Measurements from ENCODE around the gene RAD52.

RAD52 gene

DNA sequence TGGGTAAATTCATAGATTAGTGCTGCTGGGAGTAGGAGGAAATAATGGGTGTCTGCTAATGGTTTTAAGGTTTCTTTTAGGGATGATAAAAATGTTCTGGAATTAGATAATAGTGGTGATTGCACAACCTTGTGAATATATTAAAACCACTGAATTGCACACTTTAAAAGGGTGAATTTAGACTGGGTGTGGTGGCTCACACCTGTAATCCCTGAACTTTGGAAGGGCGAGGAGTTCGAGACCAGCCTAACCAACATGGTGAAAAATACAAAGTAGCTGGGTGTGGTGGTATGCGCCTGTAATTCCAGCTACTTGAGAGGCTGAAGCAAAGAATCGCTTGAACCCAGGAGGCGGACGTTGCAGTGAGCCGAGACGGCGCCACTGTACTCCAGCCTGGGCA is 1.3 kb downstream of the RAD52 start:
- DNase-seq = no peak
- Histone ChIP-seq H3K27ac (peak overlapping the region; percentile 85 to 90), H3K4me1 (peaks cover 0 to 27% (median 9%) of the 10 kb centered on the region in 4 donors), H3K4me3 (peak overlapping the region; percentile 84), H3K36me3 (peaks cover 0 to 6% (median 6%) of the 10 kb centered on the region in 3 donors), H3K27me3 (no peaks in the 10 kb centered on the region), H3K9me3 (no peaks in the 10 kb centered on the region)
- intact Hi-C loops (cut with DNase I; ENCODE audit: low total_unique reads) = loop anchor here (5.0 kb wide), 1 partner anchor 381 kb away; no protein-coding TSS in a partner anchor
- no peak for TF ChIP-seq CTCF (IDR thresholded peaks at IDR 0.05)

DNA sequence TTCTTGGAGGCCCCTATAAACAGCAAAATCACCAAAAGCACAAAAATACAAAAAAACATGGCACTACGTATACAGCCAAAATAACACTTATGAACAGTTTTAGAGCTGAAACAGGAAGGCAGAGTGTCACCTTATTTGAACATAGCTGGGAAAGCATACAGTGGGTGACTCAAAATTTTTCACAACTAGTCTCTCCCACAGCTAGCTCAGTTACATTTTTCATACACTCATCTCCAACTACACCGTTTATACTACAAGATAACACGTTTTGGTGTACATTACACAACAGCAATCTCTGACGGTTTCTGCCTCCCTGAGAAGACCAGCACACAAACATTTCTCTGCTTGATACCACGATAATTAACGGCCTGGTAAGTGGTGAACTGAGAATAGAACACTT is 2.9 kb downstream of the RAD52 start:
- Histone ChIP-seq H3K4me1 (peaks cover 0 to 27% (median 9%) of the 10 kb centered on the region in 4 donors), H3K27ac (no peak overlapping the region), H3K4me3 (no peak overlapping the region), H3K36me3 (peaks cover 0 to 9% (median 6%) of the 10 kb centered on the region in 3 donors), H3K27me3 (no peaks in the 10 kb centered on the region), H3K9me3 (no peaks in the 10 kb centered on the region)
- intact Hi-C loops (cut with DNase I; ENCODE audit: low total_unique reads) = loop anchor here (5.0 kb wide), 1 partner anchor 379 kb away; no protein-coding TSS in a partner anchor
- no peak for TF ChIP-seq CTCF (IDR thresholded peaks at IDR 0.05)
- DNase-seq = no peak

DNA sequence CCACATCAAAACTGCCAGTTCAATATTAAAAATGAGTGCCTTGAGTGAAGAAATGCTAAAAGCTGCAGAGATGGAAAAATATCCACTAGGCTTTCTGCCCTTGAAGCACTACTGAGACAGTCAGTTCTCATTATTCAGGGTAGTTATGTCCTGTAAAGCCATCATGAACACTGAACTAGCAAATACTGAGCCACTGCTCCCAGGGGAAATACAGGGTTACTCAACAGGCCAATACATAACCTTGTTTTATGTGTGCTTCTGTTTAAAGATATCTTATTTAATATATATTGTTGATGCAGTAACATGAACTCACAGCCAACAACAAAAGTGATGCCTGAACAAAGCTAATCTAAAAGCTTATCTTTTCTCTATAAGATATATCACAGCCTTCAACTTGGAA is 3.3 kb downstream of the RAD52 start:
- no peaks in the 10 kb centered on the region for H3K27me3 ChIP-seq
- intact Hi-C loops (cut with DNase I; ENCODE audit: low total_unique reads) = loop anchor here (5.0 kb wide), 1 partner anchor 379 kb away; no protein-coding TSS in a partner anchor
- TF ChIP-seq CTCF (IDR thresholded peaks at IDR 0.05) = no peak
- H3K4me3 ChIP-seq = no peak overlapping the region
- no peak for DNase-seq
- peaks cover 0 to 27% (median 9%) of the 10 kb centered on the region in 4 donors for H3K4me1 ChIP-seq
- peaks cover 0 to 9% (median 6%) of the 10 kb centered on the region in 3 donors for H3K36me3 ChIP-seq
- no peak overlapping the region for H3K27ac ChIP-seq
- no peaks in the 10 kb centered on the region for H3K9me3 ChIP-seq

DNA sequence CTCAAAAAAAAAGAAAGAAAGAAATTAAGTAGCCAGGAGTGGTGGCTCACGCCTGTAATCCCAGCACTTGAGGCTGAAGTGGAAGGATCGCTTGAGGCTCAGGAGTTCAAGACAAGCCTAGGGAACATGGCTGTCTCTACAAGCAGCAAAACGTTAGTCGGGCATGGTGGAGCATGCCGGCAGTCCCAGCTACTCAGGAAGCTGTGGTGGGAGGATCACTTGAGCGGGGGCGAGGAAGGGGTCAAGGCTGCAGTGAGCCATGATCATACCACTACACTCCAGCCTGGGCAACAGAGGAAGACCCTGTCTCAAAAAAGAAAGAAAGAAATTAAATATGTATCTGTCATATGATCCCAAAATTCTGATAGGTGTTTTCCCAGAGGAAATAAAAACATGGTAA is 5.3 kb downstream of the RAD52 start:
- intact Hi-C loops (cut with DNase I; ENCODE audit: low total_unique reads) = no loop called here
- no peaks in the 10 kb centered on the region for H3K9me3 ChIP-seq
- H3K36me3 ChIP-seq = peaks cover 0 to 19% (median 18%) of the 10 kb centered on the region in 3 donors
- no peak overlapping the region for H3K27ac ChIP-seq
- TF ChIP-seq CTCF (IDR thresholded peaks at IDR 0.05) = no peak
- DNase-seq = no peak
- H3K4me3 ChIP-seq = no peak overlapping the region
- no peaks in the 10 kb centered on the region for H3K27me3 ChIP-seq
- peaks cover 0 to 22% (median 7%) of the 10 kb centered on the region in 4 donors for H3K4me1 ChIP-seq

GRCh38 chr12:943051-943450 is 6.4 kb downstream of the RAD52 start:
- intact Hi-C loops (cut with DNase I; ENCODE audit: low total_unique reads) = no loop called here
- Histone ChIP-seq H3K36me3 (peaks cover 0 to 23% (median 19%) of the 10 kb centered on the region in 3 donors), H3K27ac (no peak overlapping the region), H3K4me1 (peaks cover 0 to 13% (median 0%) of the 10 kb centered on the region in 4 donors), H3K4me3 (no peak overlapping the region), H3K27me3 (no peaks in the 10 kb centered on the region), H3K9me3 (no peaks in the 10 kb centered on the region)
- no peak for TF ChIP-seq CTCF (IDR thresholded peaks at IDR 0.05)
- no peak for DNase-seq

- H3K27me3 ChIP-seq = no peaks in the 10 kb centered on the region
- no peaks in the 10 kb centered on the region for H3K9me3 ChIP-seq
- intact Hi-C loops (cut with DNase I; ENCODE audit: low total_unique reads) = no loop called here
These were observed 10.7 kb downstream of the RAD52 start for GRCh38 chr12:938810-939209.

More at GRCh38 chr12:938810-939209, 10.7 kb downstream of the RAD52 start:
- TF ChIP-seq CTCF (IDR thresholded peaks at IDR 0.05) = no peak
- no peaks in the 10 kb centered on the region for H3K4me1 ChIP-seq
- H3K4me3 ChIP-seq = no peak overlapping the region
- peaks cover 0 to 27% (median 16%) of the 10 kb centered on the region in 3 donors for H3K36me3 ChIP-seq
- H3K27ac ChIP-seq = no peak overlapping the region
- DNase-seq = no peak

All from tibial artery (tissue), 4 donors.